Measurements from ENCODE around the gene RAB44.

RAB44 gene

DNA sequence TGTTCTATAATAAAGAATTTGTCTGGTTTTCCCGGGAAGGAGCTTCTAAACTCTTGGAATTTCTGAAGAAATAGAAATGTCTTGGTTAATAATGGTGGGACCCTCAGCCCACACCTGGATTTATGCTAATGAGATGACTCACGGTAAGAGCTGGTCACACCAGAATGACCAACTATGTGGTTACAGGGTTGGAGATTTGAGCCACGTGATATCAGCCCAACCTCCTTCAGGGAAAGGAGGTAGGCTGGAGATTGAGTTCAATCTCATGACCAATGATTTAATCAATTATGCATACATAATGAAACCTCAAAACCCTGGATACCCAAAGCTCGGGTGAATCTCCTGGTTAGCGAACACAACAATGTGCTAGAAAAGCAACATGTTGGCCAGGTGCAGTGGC lies 41.2 kb upstream of the RAB44 start:
- no peak for FAIRE-seq
- no peak for TF ChIP-seq CTCF (IDR thresholded peaks at IDR 0.05; ENCODE audit: insufficient read depth, missing control alignments)
- no peak for DNase-seq (ENCODE audit: insufficient read length, low spot score)

- TF ChIP-seq CTCF (IDR thresholded peaks at IDR 0.05; ENCODE audit: insufficient read depth, missing control alignments): no peak
- DNase-seq (ENCODE audit: insufficient read length, low spot score): no peak
- no peak for FAIRE-seq
These were observed 40.4 kb upstream of the RAB44 start for GRCh38 chr6:36657271-36657670.

- FAIRE-seq: no peak
- no peak for DNase-seq (ENCODE audit: insufficient read length, low spot score)
- TF ChIP-seq CTCF (IDR thresholded peaks at IDR 0.05; ENCODE audit: insufficient read depth, missing control alignments): no peak
These were observed 39.6 kb upstream of the RAB44 start for GRCh38 chr6:36657942-36658544.

GRCh38 chr6:36659271-36659670 lies 38.4 kb upstream of the RAB44 start:
- TF ChIP-seq CTCF (IDR thresholded peaks at IDR 0.05; ENCODE audit: insufficient read depth, missing control alignments): no peak
- DNase-seq (ENCODE audit: insufficient read length, low spot score) (no peak), FAIRE-seq (no peak)

DNA sequence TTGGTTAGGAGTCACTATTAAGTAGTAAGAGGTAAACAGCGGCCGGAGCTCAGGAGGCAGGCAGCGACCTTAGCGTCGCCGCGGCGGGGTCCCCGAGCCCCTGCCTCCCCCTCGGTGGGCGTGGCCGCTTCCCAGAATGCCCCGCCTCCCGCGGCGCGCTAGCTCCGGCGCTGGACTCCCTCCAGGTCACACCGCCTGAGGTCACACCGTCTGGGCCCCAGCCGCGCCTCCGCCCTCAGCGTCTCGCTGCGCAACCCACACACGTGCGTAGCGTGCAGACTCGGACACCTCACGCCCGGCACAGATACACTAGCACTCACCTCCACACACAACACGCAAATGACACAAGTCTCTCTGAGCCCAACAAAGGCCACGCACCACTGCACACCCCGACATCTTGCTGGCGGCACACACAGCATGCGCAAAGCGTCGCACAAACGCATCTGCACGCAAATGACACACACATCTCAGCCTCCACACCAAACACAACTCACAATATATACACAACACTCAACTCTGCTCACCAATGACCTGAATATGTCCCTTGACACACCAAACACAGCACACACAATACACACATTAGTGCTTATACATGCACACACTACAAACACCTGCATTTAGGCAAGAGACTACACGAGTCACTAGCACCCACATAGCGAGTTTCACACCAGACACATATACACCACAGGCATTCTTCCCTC lies 36.7 kb upstream of the RAB44 start:
- DNase-seq (ENCODE audit: insufficient read length, low spot score) (no peak), FAIRE-seq (no peak)
- TF ChIP-seq CTCF (IDR thresholded peaks at IDR 0.05; ENCODE audit: insufficient read depth, missing control alignments): no peak

GRCh38 chr6:36662380-36662779 lies 35.2 kb upstream of the RAB44 start:
- no peak for DNase-seq (ENCODE audit: insufficient read length, low spot score)
- FAIRE-seq: no peak
- TF ChIP-seq CTCF (IDR thresholded peaks at IDR 0.05; ENCODE audit: insufficient read depth, missing control alignments): no peak

DNA sequence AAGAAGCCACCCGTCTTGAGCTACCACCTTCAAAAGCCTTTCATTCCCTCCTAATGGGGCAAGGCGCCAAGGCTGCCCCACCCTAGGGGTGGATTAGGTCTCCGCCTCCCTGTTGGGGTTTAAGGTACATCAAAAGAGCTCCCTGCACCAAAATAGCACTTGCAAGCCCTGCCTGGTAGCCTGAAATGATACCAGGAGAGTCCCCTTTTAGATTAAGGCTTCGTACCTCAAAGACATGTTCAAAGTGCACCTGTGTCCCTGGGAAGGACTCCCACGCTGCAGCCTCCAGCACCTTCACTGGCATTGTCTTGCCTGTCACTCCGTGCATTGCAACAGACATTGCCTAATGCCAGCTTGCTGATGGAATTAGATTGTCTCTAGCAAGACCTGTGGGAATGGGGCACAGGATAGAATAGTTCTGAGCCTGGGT lies 34.8 kb upstream of the RAB44 start:
- DNase-seq (ENCODE audit: insufficient read length, low spot score) (no peak), FAIRE-seq (no peak)
- no peak for TF ChIP-seq CTCF (IDR thresholded peaks at IDR 0.05; ENCODE audit: insufficient read depth, missing control alignments)
